Fibroblast of gingiva (primary cell): Measurements from ENCODE around the gene SMURF2.
"Not testable (repeated sequence)": the region's sequence is repeated elsewhere in the genome, so short reads cannot be mapped to it uniquely, and the experiment has no call there.

Source experiments
- DNase-seq: peaks from one replicate; pipeline ENCODE4 v3.0.0-alpha.2; 2011; ENCODE audit warnings: low read depth

The SMURF2 gene

DNA sequence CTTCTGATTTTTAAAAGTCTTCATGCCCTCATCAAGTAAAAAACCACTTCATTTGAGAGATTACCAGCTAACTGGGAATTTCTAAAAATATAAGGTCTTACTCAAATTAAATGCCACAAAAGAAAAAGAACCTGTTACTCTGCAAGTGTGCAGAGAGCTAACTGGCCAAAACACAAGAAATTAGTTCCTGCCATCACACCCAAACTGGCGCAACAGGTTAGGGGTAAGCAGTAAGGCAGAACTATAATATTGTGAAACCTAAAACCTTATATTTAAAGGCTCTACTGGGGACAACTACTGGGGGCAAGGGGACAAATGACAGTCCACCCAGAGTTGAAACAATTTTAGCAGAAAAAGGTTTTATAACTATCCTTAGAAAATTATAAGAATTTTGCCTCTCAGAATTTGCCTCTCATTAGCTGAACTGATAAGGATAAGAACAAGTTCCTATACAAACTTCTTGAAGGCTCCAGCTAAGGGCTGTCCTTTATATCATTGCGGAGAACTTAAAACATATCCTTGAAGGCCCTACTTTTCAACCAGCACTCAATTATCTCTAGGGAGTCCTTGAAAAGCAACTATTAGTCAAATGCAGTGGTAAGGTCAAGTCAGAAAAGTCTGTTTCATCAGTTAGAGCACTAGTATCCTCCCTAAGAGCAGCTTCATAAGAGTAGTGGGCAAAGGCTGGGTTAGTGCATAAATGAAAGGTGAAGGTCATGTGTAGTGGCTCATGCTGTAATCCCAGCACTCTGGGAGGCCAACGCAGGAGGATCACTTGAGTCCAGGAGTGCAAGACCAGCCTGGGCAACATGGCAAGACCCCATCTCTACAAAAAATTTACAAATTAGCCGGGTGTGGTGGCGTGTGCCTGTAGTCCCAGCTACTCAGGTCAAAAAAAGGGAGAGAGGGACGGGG is 31.5 kb downstream of the SMURF2 start:
- no peak for DNase-seq

DNA sequence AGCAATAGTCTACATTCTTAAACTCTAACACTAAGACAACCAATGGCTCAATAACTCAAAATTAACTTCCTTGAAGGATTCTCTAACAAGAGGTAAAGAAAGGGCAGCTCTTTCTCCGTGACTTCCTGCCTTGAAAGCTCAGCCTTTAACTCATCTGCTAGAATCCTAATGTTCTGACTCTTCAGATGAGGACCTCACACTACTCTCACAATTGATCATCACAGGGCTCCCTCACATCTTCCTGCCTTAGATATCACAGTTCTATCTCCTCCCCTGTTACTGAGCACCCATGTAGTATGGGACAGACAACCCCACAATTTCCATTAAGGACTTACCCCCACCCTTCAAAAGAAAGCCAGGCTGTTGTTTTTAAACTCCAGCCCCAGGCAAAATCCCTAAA is 33.5 kb downstream of the SMURF2 start:
- DNase-seq, result no peak

DNA sequence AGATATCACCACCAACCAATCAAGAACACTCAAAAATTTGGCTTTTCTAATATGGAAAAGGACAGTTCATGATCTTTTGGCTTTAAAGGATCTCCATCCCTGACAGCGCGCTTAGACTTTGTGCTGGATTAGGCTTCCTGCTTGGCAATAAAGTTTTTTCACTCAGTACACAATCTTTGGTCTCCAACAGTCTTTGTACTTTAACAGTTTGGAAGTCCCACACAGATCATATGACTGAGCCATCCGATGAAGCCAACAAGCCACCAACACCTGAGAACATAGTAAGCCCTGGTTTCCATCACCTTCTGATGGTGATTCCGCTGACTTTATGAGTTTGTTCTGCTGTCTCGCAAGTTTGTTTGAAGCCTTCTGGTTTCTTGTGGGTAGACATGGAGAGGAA is 34.3 kb downstream of the SMURF2 start:
- no peak for DNase-seq

DNA sequence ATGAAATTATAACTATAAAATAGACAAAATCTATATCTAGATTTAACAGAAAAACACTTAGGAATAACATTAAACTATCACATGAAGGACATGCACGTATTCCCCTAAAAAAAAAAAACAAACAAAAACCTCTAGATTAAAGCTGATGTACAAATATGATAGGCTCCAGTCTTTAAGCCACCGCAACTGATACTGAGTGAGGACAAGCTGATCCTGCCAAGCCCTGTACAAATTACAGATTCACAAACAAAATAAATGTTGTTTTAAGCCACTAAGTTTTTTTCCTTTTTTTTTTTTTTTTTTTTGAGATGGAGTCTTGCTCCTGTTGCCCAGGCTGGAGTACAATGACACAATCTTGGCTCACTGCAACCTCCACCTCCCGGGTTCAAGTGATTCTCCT is 35.3 kb downstream of the SMURF2 start:
- no peak for DNase-seq

DNA sequence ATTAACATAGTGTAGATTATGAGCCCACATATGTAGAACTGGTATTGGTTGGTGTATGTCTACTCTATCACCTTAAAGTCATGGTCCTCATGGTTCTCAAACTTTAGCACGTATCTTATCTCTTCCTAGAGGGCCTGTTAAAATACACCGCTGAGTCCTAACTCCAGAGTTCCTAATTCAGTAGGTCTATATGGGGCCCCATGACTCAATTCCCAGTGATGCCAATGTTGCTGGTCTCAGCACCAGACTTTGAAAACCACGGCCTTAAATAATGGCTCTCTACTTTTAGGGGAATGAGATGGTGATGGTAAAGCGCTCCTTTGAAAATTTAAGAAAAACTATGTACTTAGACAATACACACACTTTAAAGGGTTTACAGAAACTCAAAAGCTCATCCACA is 36.6 kb downstream of the SMURF2 start:
- no peak for DNase-seq

DNA sequence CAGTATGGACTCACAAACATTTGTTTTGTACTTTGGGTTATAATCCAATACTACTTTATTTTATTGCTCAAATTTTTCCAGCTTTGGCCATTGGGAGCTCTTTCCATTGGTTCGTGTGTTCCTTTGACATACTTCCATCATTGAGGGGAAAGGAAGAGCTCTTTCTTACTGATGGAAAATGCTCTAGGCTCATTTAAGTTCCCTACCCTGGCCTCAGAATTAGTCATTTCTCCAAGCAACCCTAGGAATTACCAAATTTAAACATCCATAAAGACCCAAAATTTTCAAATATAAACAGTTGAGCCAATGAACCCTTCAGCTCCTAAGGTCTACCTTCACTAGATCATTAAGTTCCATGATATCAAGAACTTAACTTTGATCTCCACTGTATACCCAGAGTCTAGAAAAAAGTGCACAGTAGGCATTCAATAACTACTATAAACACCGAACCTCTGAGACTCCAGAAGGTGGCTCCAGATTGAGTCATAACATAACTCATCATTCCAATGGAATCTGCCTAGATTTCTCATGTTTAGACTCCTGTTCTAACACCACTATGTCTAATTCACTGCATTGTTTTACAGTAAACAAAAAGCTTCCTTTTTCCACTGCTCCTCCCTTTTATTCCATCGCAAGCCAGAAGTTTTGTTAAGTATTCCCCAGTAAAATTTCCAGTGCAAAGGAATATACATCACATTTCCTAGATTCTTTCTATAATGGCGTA is 39.0 kb downstream of the SMURF2 start:
- DNase-seq, result peak; percentile 48

DNA sequence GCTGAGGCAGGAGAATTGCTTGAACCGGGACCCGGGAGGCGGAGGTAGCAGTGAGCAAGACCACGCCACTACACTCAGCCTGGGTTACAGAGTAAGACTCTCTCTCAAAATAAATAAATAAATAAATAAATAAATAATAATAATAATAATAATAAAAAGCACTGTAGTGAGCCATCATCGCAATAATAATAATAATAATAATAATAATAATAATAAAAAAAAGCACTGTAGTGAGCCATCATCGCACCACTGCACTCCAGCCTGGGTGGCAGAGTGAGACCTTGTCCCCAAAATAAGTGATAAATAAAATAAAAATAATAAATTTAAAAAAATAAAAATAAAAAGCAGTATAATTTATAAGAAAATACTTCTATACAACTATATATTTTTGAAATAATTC is 40.3 kb downstream of the SMURF2 start:
- no peak for DNase-seq

DNA sequence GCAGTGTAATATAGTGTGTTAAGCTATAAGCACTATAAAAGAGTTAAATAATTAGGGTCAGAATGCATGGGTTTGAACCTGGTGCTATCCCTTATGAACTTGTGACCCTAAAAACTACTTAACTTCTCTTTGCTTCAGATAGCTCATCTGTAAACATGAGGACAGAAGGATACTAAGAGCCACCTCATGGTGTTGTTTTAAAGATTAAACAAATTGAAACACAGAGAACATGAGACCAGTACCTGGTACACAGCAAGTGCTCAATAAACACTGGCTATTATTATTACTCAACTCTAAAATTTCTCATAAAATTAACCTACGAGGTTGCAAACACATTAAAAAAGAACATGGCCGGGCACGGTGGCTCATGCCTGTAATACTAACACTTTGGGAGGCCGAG is 43.3 kb downstream of the SMURF2 start:
- DNase-seq, result no peak

DNA sequence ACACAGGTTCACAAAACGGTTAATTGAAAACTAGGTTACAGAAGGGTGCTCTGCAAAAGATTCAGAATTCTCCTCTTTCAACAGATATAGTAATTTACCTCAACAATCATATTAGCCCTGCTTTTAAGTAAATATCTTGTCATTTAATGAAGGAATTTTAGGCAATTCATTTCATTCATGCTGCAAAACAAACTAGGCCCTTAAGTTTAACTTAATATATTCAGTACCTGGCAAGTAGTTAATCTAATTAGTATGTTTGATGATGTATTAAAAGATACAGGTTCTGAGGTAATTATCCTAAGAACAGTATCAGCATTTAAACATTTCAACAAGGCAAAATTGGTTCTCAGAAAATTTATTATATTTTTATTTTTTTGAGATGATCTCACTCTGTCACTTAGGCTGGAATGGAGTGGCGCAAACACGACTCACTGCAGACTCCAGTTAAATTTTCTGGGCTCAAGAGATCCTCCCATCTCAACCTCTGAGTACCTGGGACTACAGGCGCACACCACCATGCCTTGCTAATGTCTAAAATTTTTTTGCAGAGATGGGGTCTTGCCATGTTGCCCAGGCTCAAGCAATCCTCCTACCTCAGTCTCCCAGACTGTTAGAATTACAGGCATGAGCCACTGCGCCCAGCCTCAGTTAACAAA is 44.9 kb downstream of the SMURF2 start:
- no peak for DNase-seq

DNA sequence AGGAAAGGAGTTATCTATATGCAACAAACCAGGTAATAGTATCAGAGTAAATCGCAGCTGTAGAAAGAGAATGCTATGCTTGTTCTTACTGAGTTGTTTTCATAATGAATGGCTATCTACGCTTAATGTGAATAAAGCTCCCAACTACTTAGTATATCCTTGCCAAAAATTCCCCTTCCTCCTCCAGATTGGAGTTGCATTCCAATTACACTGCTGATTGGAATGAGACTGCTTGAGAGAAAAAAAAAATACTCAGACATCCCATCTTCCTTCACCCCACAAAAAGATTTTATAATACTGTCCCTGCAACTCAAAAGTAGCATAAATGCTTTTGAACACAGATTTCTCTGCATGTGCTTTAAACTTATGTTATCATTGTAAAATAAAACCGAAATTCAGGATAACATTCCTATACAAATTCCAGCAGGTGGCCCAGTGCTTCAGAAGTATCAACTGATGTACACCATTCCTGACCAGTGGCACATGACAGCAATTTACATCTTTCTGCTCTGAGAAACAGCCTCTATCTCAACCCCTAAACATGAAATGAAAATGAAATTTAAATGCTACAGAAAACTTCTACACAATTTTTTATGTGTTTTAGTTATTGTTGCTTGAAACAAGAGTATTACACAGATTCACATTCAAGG is 47.0 kb downstream of the SMURF2 start:
- DNase-seq, result no peak

DNA sequence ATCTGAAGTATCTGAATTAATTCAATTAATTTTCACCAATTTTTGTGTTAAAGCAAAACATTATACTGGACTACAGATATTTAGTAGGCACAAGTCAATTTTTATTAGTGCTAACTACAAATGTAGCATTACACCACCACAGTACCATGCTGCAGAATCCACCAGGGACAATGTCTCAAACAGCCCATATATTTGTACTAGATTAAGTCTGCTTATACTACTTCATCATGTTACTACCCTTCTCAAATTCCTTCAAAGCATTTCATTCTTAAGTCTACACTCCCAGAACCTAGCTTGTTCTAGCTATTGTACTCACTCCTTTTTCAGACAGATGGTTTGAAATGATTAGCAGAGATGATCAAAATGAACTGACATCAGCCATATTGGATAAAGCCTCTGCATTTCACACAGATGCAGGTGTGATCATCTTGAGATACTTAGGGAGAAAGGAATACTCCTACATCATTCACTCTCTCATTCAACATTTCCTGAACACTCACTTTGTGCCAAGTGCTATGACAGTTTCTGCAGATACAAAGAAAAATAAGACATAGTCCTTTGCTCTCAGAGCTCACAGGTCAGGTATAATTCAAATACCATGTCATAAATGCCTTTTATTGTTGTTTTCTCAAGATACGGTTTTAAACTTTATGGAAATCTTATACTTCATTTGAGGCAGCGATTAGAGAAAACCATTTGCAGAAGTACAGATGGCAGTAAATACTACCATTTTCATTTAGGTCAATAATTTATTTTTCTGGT is 47.7 kb downstream of the SMURF2 start:
- peak; percentile 52 for DNase-seq

DNA sequence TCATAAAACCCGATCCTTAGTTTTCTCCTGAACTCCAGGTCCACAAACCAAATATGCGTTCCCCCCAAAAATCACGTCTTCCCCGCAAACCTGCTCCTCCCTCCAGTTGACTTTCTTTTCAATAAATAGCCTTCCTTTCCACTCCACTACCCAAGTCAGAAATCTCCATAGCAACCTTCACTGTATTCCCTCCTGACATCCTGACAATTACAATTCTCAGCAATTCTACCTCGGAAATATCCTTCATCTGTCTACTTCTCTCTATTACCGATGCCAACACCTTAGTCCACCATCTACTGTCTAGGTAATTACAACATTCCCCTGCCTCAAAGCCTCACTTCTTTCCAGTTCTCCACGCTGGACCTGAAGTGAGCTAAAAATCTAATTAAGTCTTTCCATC is 50.7 kb downstream of the SMURF2 start:
- no peak for DNase-seq

DNA sequence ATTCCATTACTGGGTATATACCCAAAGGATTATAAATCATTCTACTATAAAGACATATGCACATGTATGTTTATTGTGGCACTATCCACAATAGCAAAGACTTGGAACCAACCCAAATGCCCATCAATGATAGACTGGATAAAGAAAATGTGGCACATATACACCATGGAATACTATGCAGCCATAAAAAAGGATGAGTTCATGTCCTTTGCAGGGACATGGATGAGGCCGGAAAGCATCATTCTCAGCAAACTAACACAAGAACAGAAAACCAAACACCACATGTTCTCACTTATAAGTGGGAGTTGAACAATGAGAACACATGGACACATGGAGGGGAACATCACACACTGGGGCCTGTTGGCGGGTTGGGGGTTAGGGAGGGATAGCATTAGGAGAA is 51.9 kb downstream of the SMURF2 start:
- DNase-seq, result not testable (repeated sequence)

DNA sequence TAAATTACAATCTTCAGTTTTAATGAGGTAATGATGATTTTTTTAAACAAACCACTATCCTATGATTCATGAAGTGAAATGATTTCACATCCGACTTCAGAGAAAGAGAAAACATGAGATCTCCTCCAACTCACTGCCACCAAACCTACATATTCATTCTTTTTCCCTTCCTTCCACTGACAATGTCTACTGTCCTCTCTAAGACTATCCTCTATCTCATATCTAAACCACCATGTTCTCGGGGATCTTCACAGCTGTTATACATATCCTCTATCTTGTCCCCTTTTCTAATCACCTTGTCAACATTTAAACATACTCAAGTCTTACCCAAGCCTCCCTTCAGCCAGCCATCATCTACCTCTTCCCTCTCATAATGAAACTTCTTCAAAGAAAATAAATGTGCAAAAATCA is 53.5 kb downstream of the SMURF2 start:
- peak; percentile 6 for DNase-seq

DNA sequence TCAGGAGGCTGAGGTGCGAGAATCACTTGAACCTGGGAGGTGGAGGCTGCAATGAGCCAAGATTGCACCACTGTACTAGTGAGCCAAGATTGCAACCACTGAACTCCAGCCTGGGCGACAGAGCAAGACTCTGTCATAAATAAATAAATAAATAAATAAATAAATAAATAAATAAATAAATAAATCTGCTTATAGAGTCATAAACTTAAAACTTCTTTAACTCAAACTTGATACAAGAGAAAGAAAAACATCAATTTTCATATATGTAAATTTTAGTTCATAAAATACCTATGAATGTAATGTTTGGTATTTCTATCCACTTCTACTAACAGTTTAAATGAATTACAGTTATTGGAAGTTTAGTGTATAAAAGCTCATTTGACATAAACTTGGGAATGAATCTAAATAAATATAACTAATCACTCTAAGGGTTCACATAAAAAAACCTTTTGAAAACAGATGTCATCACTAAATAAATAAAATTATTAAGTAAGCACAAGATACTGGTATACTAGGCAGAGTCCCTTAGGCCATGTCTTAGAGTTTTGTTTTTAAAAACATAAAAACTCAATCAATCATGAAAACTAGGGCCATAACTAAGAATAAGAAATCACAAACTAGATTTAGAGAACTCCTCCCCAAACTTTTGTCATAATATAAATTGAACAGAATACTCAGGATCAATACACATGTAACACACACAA is 54.1 kb downstream of the SMURF2 start:
- no peak for DNase-seq

DNA sequence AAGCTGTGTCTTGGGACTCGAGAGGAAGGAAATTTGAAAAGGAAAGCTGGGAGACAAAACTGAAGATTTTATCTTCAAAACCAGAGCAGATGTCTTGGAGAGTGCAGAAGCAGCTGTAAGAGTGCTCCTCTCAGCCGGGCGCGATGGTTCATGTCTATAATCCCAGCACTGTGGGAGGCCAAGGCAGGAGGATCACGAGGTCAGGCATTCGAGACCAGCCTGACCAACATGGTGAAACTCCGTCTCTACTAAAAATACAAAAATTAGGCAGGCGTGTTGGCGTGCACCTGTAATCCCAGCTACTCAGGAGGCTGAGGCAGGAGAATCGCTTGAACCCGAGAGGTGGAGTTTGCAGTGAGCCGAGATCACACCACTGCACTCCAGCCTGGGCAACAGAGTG is 57.6 kb downstream of the SMURF2 start:
- DNase-seq, result not testable (repeated sequence)

DNA sequence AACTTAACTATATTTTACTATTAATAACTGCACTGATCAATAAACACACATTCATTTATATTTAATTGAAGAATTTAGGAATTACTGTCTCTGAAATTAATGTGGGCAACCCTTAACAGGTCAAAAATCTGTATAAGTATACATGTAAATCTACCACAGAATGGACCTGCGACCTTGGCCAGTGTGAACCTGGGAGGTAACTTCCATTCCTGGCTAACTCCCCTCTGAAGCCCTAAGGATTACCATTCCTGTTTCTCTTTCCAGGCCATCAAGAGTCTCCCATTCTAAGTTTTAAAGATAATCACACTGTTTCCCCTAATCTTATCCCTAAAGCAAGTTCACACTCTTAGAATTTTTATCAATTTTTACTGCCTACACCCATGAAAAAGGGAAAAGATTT is 58.1 kb downstream of the SMURF2 start:
- DNase-seq, result no peak

DNA sequence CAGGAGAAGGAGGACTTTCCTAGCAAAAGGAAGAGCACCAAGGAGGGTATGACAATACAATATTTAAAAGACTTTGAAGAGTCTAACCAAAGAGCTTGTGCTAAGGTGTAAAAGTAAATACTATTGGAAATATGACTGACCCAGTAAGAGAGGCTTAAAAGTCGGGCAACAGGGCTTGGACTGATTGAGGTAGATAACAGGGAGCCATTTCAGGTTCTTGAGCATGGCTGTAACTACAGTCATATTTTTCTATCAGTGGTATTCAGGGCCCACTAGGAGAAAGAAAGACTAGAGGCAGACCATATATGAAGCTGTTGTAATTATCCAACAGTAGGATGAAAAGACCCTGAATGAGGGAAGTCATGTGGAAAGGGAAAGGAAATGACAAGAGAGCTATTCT is 62.3 kb downstream of the SMURF2 start:
- DNase-seq, result no peak

DNA sequence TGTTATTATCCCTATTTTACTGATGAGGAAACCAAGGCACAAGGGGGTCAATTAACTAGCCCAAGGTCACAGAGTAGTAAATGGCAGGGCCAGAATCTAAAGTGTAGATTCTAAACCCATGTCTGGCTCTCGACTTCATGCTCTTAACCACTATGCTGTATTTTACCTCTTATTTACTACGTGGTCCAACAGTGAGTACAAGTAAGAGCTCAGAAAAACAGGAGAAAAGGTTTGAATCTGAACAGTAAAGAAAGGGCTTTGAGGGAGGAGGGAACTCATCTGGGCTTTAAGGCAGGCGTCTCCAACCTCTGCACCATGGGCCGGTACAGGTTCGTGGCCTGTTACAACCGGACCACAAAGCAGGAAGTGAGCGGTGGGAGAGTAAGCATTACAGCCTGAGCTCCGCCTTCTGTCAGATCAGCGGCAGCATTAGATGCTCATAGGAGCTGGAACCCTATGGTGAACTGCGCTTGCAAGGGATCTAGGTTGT is 62.9 kb downstream of the SMURF2 start:
- DNase-seq, result no peak

DNA sequence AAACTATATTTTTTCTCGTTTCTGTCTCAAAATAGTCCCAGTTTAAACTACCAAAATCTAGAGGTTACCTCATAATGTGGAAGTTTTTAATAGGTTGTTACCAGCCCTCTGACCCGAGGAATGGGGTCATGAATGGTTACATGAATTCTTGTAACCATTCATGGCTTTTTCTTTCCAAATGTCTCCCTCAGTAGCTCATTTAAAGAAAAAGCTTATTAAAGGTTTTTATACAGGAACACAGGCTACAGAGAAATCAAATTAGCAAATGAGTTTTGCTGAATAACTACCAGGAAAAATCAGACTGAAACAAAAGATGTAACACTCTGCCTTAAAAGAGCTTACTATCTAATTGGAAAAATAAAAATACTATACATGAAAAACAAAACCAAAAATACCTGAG is 63.4 kb downstream of the SMURF2 start:
- DNase-seq, result no peak

DNA sequence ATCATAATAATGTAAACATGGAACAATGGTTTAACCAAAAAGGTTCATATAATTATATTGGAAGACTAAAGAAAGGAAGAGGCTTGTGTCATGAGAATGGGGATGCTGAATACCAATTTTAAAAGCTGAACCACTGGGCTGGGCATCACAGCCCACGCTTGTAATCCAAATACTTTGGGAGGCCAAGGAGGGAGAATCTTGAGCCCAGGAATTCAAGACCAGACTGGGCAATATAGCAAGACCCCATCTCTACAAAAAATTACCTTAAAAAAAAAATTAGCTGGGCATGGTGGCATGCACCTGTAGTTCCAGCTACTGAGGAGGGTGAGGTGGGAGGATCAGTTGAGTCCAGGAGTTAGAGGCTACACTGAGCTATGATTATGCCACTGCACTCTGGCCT is 65.1 kb downstream of the SMURF2 start:
- DNase-seq, result no peak
